K562 (cell line): Measurements from ENCODE around the gene HPSE2. TPM values are rescaled to one million over a fixed set of nuclear protein-coding genes. Genes with fewer than 3 reads are reported as not detected.
A peak's percentile ranks its signal among the peaks of the same experiment; 100 is the strongest.

Source experiments
- BCLAF1 ChIP-seq, 2 experiments: fragments of 450-650 bp in 1 of 2; IDR thresholded peaks; 2 replicates each; pipeline ENCODE4 v1.6.1; 2011 to 2017; ENCODE audit warnings: low read depth in 2 of 2, antibody characterized with exemption in 1 of 2, borderline replicate concordance in 1 of 2, low read length in 1 of 2, mild to moderate bottlenecking in 1 of 2, mixed read lengths in 1 of 2; ENCODE audit not compliant: control insufficient read depth in 1 of 2
- BMI1 ChIP-seq: fragments of 150-350 bp; IDR thresholded peaks from 2 replicates; pipeline ENCODE4 v1.6.1; 2014; ENCODE audit warnings: low read length
- BRD9 ChIP-seq: fragments of 450-650 bp; IDR thresholded peaks from 2 replicates; pipeline ENCODE4 v1.6.1; 2018; ENCODE audit warnings: low read depth; ENCODE audit not compliant: partially characterized antibody
- CBFB ChIP-seq: sonication (generic); formaldehyde crosslinking; IDR thresholded peaks from 2 replicates; pipeline ENCODE4 v1.4.0; 2020; ENCODE audit warnings: mild to moderate bottlenecking, missing genetic modification reagents
- ESRRA ChIP-seq: fragments of 450-650 bp; IDR thresholded peaks from 2 replicates; pipeline ENCODE4 v1.6.1; 2014; ENCODE audit warnings: low read depth, mild to moderate bottlenecking, moderate library complexity, borderline replicate concordance
- FOXK2 ChIP-seq, 2 experiments: fragments of 450-650 bp; IDR thresholded peaks in 1 of 2; conservative IDR thresholded peaks in 1 of 2; 2 replicates each; pipeline ENCODE4 v1.6.1; 2016; ENCODE audit warnings: low read depth in 2 of 2, mild to moderate bottlenecking in 1 of 2
- GABPB2 ChIP-seq: fragments of 250-450 bp; sonication (Bioruptor Pico); conservative IDR thresholded peaks from 2 replicates; pipeline ENCODE4 v1.5.1; 2021; ENCODE audit warnings: mild to moderate bottlenecking
- KAT7 ChIP-seq: sonication (generic); formaldehyde crosslinking; IDR thresholded peaks from 2 replicates; pipeline ENCODE4 v1.8.0; 2022; ENCODE audit warnings: missing genetic modification reagents, mild to moderate bottlenecking, borderline replicate concordance
- MIER1 ChIP-seq: fragments of 450-650 bp; IDR thresholded peaks from 2 replicates; pipeline ENCODE4 v1.6.1; 2016; ENCODE audit warnings: antibody characterized with exemption, mild to moderate bottlenecking, low read depth
- STAT5A ChIP-seq: IDR thresholded peaks from 2 replicates; pipeline ENCODE4 v1.6.1; 2012; ENCODE audit warnings: low read length, inconsistent platforms, borderline replicate concordance
- TAF9B ChIP-seq: fragments of 450-650 bp; IDR thresholded peaks from 2 replicates; pipeline ENCODE4 v1.6.1; 2018; ENCODE audit warnings: mild to moderate bottlenecking; ENCODE audit not compliant: partially characterized antibody
- THRB ChIP-seq: fragments of 450-650 bp; formaldehyde crosslinking; conservative IDR thresholded peaks from 2 replicates; pipeline ENCODE4 v1.4.0; 2022; ENCODE audit warnings: mild to moderate bottlenecking, missing genetic modification characterization
- TSC22D4 ChIP-seq: fragments of 450-650 bp; IDR thresholded peaks from 2 replicates; pipeline ENCODE4 v1.6.1; 2016; ENCODE audit warnings: missing genetic modification characterization, missing biosample characterization, control low read depth
- XRCC4 ChIP-seq: IDR thresholded peaks from one replicate; pipeline ENCODE4 v1.6.1; 2011; ENCODE audit not compliant: insufficient read depth, insufficient read length; ENCODE audit errors: extremely low read depth
- ZBTB7A ChIP-seq: IDR thresholded peaks from 2 replicates; pipeline ENCODE4 v1.6.1; 2011; ENCODE audit warnings: low read depth, mild to moderate bottlenecking, low read length, moderate library complexity, borderline replicate concordance; ENCODE audit not compliant: control insufficient read depth
- ZNF143 ChIP-seq: sonication (generic); formaldehyde crosslinking; IDR thresholded peaks from 2 replicates; pipeline ENCODE4 v1.9.0; 2022; ENCODE audit warnings: mild to moderate bottlenecking, missing genetic modification reagents
- ZNF217 ChIP-seq: sonication (generic); formaldehyde crosslinking; IDR thresholded peaks from 2 replicates; pipeline ENCODE4 v1.8.0; 2022; ENCODE audit warnings: mild to moderate bottlenecking, missing genetic modification reagents
- ZNF354B ChIP-seq: fragments of 250-450 bp; sonication (Bioruptor Pico); IDR thresholded peaks from 2 replicates; pipeline ENCODE4 v1.4.0; 2020
- ZNF445 ChIP-seq: fragments of 250-450 bp; sonication (Bioruptor Pico); IDR thresholded peaks from 2 replicates; pipeline ENCODE4 v1.4.0; 2020; ENCODE audit warnings: low read depth, mild to moderate bottlenecking, moderate library complexity
- polyA plus RNA-seq, 8 experiments: library from polyadenylated mRNA; depleted of rRNA in 4 of 8; stranded (reverse) in 5 of 8; unstranded in 3 of 8; fragments of >200 nt; fragmentation: Nextera tagmentation in 2 of 8; fragmentation: Illumina TruSeq in 1 of 8; extraction: Ambion mirVana in 2 of 8; extraction: Trizol in 1 of 8; gene quantifications; 2 replicates each; pipeline versions ENCODE4 v1.2.1 to v1.2.3, GENCODE V29; 2011 to 2014; ENCODE audit warnings: inconsistent platforms in 1 of 8, missing spikeins in 1 of 8
- total RNA-seq, 7 experiments: library from RNA; depleted of rRNA in 6 of 7; stranded (reverse); fragments of >200 nt in 6 of 7; fragmentation: Illumina TruSeq in 2 of 7; extraction: Trizol in 2 of 7; gene quantifications; 2 replicates each; pipeline versions ENCODE4 v1.2.1 to v1.2.3, GENCODE V29; 2011 to 2021; ENCODE audit warnings: low replicate concordance in 1 of 7
- TF ChIP-seq, protein P1 (sequence below): fragments of 250-450 bp; sonication (Bioruptor Pico); IDR thresholded peaks from 2 replicates; pipeline ENCODE4 v1.5.0; 2021; ENCODE audit warnings: mild to moderate bottlenecking, borderline replicate concordance

HPSE2 gene
- total and polyA plus RNA-seq, 9 of the 15 experiments (the other 6 are each of a cell fraction or from before 2014, with no cell fraction given): 0.03 to 0.10 (median 0.04) TPM; not detected in 2

DNA sequence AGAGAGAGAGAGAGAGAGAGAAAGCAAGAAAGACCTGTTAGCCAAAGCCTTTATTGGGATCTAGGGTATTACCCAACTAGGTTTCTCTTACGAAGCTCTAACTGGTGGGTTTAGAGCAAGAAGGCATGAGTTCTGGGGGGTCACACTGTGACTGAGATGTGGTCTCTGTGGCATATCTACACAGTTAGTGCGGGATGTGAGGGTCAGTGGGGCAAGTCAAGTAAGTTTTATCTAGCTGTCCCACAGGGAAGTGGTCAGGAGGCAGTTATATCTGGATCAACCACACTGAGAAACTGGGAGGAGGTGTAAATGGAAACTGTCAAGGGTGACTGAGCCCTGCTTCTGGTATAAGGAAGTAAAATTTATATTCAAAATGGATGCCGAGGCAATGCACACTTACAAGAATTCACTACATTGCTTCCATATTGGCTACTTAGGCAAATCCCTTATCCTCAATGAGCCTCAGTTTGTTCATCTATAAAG is 457.3 kb downstream of the HPSE2 start (continued):
- TF ChIP-seq ZNF143: no peak
- TF ChIP-seq ZBTB7A: peak; percentile 80; the same call in 1 of the 2 replicates
- TF ChIP-seq KAT7 (CRISPR knock-in tag): no peak
- TF ChIP-seq ZNF445 (CRISPR knock-in tag): no peak
- peak; percentile 88 for TF ChIP-seq STAT5A
- TF ChIP-seq, protein P1, sequence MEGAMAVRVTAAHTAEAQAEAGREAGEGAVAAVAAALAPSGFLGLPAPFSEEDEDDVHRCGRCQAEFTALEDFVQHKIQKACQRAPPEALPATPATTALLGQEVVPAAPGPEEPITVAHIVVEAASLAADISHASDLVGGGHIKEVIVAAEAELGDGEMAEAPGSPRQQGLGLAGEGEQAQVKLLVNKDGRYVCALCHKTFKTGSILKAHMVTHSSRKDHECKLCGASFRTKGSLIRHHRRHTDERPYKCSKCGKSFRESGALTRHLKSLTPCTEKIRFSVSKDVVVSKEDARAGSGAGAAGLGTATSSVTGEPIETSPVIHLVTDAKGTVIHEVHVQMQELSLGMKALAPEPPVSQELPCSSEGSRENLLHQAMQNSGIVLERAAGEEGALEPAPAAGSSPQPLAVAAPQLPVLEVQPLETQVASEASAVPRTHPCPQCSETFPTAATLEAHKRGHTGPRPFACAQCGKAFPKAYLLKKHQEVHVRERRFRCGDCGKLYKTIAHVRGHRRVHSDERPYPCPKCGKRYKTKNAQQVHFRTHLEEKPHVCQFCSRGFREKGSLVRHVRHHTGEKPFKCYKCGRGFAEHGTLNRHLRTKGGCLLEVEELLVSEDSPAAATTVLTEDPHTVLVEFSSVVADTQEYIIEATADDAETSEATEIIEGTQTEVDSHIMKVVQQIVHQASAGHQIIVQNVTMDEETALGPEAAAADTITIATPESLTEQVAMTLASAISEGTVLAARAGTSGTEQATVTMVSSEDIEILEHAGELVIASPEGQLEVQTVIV (CRISPR knock-in tag): no peak
- no peak for TF ChIP-seq FOXK2 (conservative IDR thresholded peaks at IDR 0.05 in 1 of 2, IDR thresholded peaks at IDR 0.05 in 1 of 2; ENCODE audit: low read depth in 2 of 2)
- TF ChIP-seq BMI1: no peak
- TF ChIP-seq ZNF217 (CRISPR knock-in tag): no peak
- no peak for TF ChIP-seq MIER1
- TF ChIP-seq BRD9: peak; percentile 72
- 0 out of 2 replicates have a peak, but pooled peaks have one; percentile 21 for TF ChIP-seq THRB (CRISPR knock-in tag)
- TF ChIP-seq ZNF354B (CRISPR knock-in tag): no peak
- no peak for TF ChIP-seq CBFB
- no peak for TF ChIP-seq TAF9B
- no peak for TF ChIP-seq BCLAF1 (IDR thresholded peaks at IDR 0.05; ENCODE audit: borderline replicate concordance in 1 of 2, control insufficient read depth in 1 of 2, low read depth in 2 of 2, low read length in 1 of 2)
- peak; percentile 74; the same call in 1 of the 2 replicates for TF ChIP-seq ESRRA
- no peak for TF ChIP-seq XRCC4
- no peak for TF ChIP-seq TSC22D4 (tag)
- no peak for TF ChIP-seq GABPB2 (CRISPR knock-in tag)
